H9 (cell line): ENCODE results near the gene TRAF2. TPM values are rescaled to one million over a fixed set of nuclear protein-coding genes. Genes with fewer than 3 reads are reported as not detected.

ENCODE experiments used
- DNase-seq: peaks from one replicate; pipeline ENCODE4 v3.0.0-alpha.2; 2017
- H2AFZ ChIP-seq: one replicate; pipeline ENCODE4 v1.6.1; 2013; ENCODE audit warnings: mild to moderate bottlenecking, low read length, control low read depth, moderate library complexity
- H2AK5ac ChIP-seq: 2 replicates; pipeline ENCODE4 v1.6.1; 2013; ENCODE audit warnings: low read length, control low read depth, mixed read lengths; ENCODE audit not compliant: insufficient read length
- H2BK120ac ChIP-seq: one replicate; pipeline ENCODE4 v1.6.1; 2013; ENCODE audit warnings: low read depth, mild to moderate bottlenecking, low read length, control low read depth, inconsistent platforms; ENCODE audit not compliant: poor library complexity, severe bottlenecking
- H2BK12ac ChIP-seq: 2 replicates; pipeline ENCODE4 v1.6.1; 2013; ENCODE audit warnings: low read length, control low read depth, mixed read lengths, low read depth; ENCODE audit not compliant: insufficient read length
- H2BK15ac ChIP-seq: 2 replicates; pipeline ENCODE4 v1.6.1; 2013; ENCODE audit warnings: low read depth, low read length, control low read depth
- H2BK20ac ChIP-seq: one replicate; pipeline ENCODE4 v1.6.1; 2013; ENCODE audit warnings: low read depth, mild to moderate bottlenecking, low read length, control low read depth, inconsistent platforms; ENCODE audit not compliant: poor library complexity, severe bottlenecking
- H2BK5ac ChIP-seq: 2 replicates; pipeline ENCODE4 v1.6.1; 2013; ENCODE audit warnings: low read length, control low read depth, mixed read lengths; ENCODE audit not compliant: insufficient read length
- H3K14ac ChIP-seq: 2 replicates; pipeline ENCODE4 v1.6.1; 2013; ENCODE audit warnings: low read length, control low read depth; ENCODE audit not compliant: insufficient read depth
- H3K18ac ChIP-seq: 2 replicates; pipeline ENCODE4 v1.6.1; 2013; ENCODE audit warnings: low read depth, mild to moderate bottlenecking, mixed read lengths, low read length, control low read depth; ENCODE audit not compliant: insufficient read length
- H3K23ac ChIP-seq: 2 replicates; pipeline ENCODE4 v1.6.1; 2013; ENCODE audit warnings: low read length, control low read depth, mixed read lengths, low read depth; ENCODE audit not compliant: insufficient read length
- H3K23me2 ChIP-seq: 2 replicates; pipeline ENCODE4 v1.6.1; 2013; ENCODE audit warnings: low read depth, mild to moderate bottlenecking, mixed read lengths, low read length, control low read depth; ENCODE audit not compliant: insufficient read length, poor library complexity, severe bottlenecking
- H3K27ac ChIP-seq: 2 replicates; pipeline ENCODE4 v1.5.1; 2013; ENCODE audit warnings: low read length, control low read depth, mixed read lengths, low read depth; ENCODE audit not compliant: insufficient read length
- H3K27me3 ChIP-seq: 2 replicates; pipeline ENCODE4 v1.6.1; 2013; ENCODE audit warnings: low read length, control low read depth, inconsistent platforms; ENCODE audit not compliant: insufficient read depth
- H3K4ac ChIP-seq: 2 replicates; pipeline ENCODE4 v1.6.1; 2013; ENCODE audit warnings: low read depth, mild to moderate bottlenecking, control low read depth, inconsistent platforms, low read length, moderate library complexity
- H3K4me1 ChIP-seq: 2 replicates; pipeline ENCODE4 v1.6.1; 2013; ENCODE audit warnings: low read length, control low read depth, inconsistent platforms; ENCODE audit not compliant: insufficient read depth
- H3K4me2 ChIP-seq: 2 replicates; pipeline ENCODE4 v1.6.1; 2013; ENCODE audit warnings: low read length, control low read depth, mixed read lengths; ENCODE audit not compliant: insufficient read length, insufficient read depth
- H3K56ac ChIP-seq: 2 replicates; pipeline ENCODE4 v1.6.1; 2013; ENCODE audit warnings: low read depth, mild to moderate bottlenecking, mixed read lengths, low read length, control low read depth; ENCODE audit not compliant: insufficient read length
- H3K79me1 ChIP-seq: 2 replicates; pipeline ENCODE4 v1.6.1; 2013; ENCODE audit warnings: low read depth, mild to moderate bottlenecking, moderate library complexity, low read length, control low read depth, inconsistent platforms; ENCODE audit not compliant: insufficient read depth, poor library complexity, severe bottlenecking
- H3K79me2 ChIP-seq: 2 replicates; pipeline ENCODE4 v1.6.1; 2013; ENCODE audit warnings: low read length, control low read depth, inconsistent platforms; ENCODE audit not compliant: insufficient read depth
- H3K9ac ChIP-seq: 2 replicates; pipeline ENCODE4 v1.6.1; 2013; ENCODE audit warnings: low read length, control low read depth, mixed read lengths; ENCODE audit not compliant: insufficient read length; ENCODE audit errors: extremely low read depth
- H3K9me3 ChIP-seq: one replicate; pipeline ENCODE4 v1.6.1; 2013; ENCODE audit warnings: low read depth, low read length, inconsistent platforms; ENCODE audit not compliant: control insufficient read depth
- H3T11ph ChIP-seq: one replicate; pipeline ENCODE4 v1.6.1; 2013; ENCODE audit warnings: mild to moderate bottlenecking, low read length, control low read depth, inconsistent platforms
- H4K20me1 ChIP-seq: one replicate; pipeline ENCODE4 v1.6.1; 2013; ENCODE audit not compliant: control insufficient read depth, insufficient read length, insufficient read depth
- H4K5ac ChIP-seq: 2 replicates; pipeline ENCODE4 v1.6.1; 2013; ENCODE audit warnings: low read depth, mild to moderate bottlenecking, mixed read lengths, low read length, control low read depth; ENCODE audit not compliant: insufficient read length
- H4K8ac ChIP-seq: replicated peaks from 2 replicates; pipeline ENCODE4 v1.6.1; 2013; ENCODE audit warnings: low read length, control low read depth, mixed read lengths, low read depth; ENCODE audit not compliant: insufficient read length
- H4K91ac ChIP-seq: 2 replicates; pipeline ENCODE4 v1.6.1; 2013; ENCODE audit warnings: low read depth, mild to moderate bottlenecking, moderate library complexity, mixed read lengths, low read length, control low read depth; ENCODE audit not compliant: insufficient read length
- H3K27ac Mint-ChIP-seq, 3 experiments: 2 replicates in 2 of 3; 3 replicates in 1 of 3; pipeline ENCODE4 v1.8.0; 2020 to 2021; ENCODE audit warnings: mixed read lengths in 3 of 3, mild to moderate bottlenecking in 1 of 3, moderate library complexity in 1 of 3
- H3K27me3 Mint-ChIP-seq: 2 replicates; pipeline ENCODE4 v1.8.0; 2021; ENCODE audit warnings: low read depth, mild to moderate bottlenecking, moderate library complexity, mixed read lengths
- H3K36me3 Mint-ChIP-seq, 3 experiments: 2 replicates in 2 of 3; 3 replicates in 1 of 3; pipeline ENCODE4 v1.8.0; 2020 to 2021; ENCODE audit warnings: low read depth in 3 of 3, mixed read lengths in 3 of 3; ENCODE audit not compliant: insufficient read depth in 1 of 3
- H3K4me1 Mint-ChIP-seq, 2 experiments: 2 replicates each; pipeline ENCODE4 v1.8.0; 2020; ENCODE audit warnings: mixed read lengths in 2 of 2
- H3K4me3 Mint-ChIP-seq, 2 experiments: 2 replicates in 1 of 2; 3 replicates in 1 of 2; pipeline ENCODE4 v1.8.0; 2020 to 2021; ENCODE audit warnings: mild to moderate bottlenecking in 2 of 2, mixed read lengths in 2 of 2, moderate library complexity in 1 of 2
- H3K9me3 Mint-ChIP-seq, 2 experiments: 2 replicates in 1 of 2; 3 replicates in 1 of 2; pipeline ENCODE4 v1.8.0; 2020; ENCODE audit warnings: mild to moderate bottlenecking in 2 of 2, mixed read lengths in 2 of 2, moderate library complexity in 1 of 2
- WGBS: extraction: QIAGEN DNeasy Blood & Tissue Kit; methylation state at CpG from one replicate; pipeline ENCODE4 v1.1.7; 2013; ENCODE audit warnings: missing lambda C conversion rate, low lambda C conversion rate, mixed read lengths; ENCODE audit not compliant: insufficient read length; ENCODE audit errors: extremely low coverage; 5-methylcytosine and 5-hydroxymethylcytosine counted together
- total RNA-seq: library from RNA; stranded (reverse); gene quantifications from 2 replicates; pipeline ENCODE4 v1.2.1, GENCODE V29; 2021
- TF ChIP-seq, protein P1 (sequence below): fragments of 200-600 bp; sonication (generic); conservative IDR thresholded peaks from 3 replicates; pipeline ENCODE4 v1.8.0; 2021; ENCODE audit warnings: antibody characterized with exemption, mild to moderate bottlenecking

The TRAF2 gene
- total RNA-seq, 1 experiment from 2014 or later, result 48.8 TPM

DNA sequence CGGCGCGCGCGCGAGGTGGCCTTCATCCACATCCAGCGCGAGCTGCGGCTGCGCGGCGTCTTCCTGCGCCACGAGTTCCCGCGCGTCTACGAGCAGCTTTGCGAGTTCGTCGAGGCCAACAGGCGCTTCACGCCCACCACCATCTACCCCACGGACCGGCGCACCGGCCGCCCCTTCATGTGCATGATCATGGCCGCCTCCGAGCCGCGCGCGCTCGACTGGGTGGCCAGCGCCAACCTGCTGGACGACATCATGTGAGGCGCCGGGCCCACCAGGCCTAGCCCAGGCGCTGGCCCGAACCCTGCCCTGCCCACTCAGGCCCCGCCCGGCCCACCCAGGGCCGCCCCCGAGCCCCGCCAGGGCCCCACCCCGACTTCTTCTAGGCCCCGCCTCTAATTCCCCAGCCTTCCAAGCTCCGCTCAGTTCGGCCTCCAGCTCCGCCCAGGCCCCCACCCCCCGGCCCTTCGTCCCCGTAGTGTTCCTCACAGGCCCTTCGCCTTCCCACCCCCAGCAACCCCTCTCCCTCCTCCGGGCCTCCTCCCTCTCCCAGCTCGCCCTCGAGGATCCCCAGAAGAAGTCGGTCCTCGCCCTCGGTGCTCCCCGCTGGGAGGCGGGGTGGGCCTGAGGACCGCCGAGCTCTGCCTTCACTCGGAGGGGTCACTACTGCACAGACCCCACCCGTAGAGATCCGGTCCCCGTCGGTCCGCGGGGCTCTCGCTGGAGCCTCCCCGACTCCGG, 39.1 kb upstream of the TRAF2 start:
- H3K9ac ChIP-seq, result no peak overlapping the region
- peaks cover 0 to 11% (median 10%) of the 10 kb centered on the region in 3 experiments; a peak in 4 of 7 replicates for H3K36me3 Mint-ChIP-seq
- peak overlapping the region in 2 of 3 experiments; percentile 51 to 77; a peak in 3 of 7 replicates for H3K27ac Mint-ChIP-seq
- no peak overlapping the region for H2BK5ac ChIP-seq
- H4K91ac ChIP-seq, result no peak overlapping the region
- H4K5ac ChIP-seq, result no peak overlapping the region
- H3K9me3 Mint-ChIP-seq, result no peaks in the 10 kb centered on the region
- no peak overlapping the region for H3K18ac ChIP-seq
- H3K4me1 ChIP-seq, result no peaks in the 10 kb centered on the region
- H3K56ac ChIP-seq, result no peak overlapping the region
- TF ChIP-seq, protein P1, sequence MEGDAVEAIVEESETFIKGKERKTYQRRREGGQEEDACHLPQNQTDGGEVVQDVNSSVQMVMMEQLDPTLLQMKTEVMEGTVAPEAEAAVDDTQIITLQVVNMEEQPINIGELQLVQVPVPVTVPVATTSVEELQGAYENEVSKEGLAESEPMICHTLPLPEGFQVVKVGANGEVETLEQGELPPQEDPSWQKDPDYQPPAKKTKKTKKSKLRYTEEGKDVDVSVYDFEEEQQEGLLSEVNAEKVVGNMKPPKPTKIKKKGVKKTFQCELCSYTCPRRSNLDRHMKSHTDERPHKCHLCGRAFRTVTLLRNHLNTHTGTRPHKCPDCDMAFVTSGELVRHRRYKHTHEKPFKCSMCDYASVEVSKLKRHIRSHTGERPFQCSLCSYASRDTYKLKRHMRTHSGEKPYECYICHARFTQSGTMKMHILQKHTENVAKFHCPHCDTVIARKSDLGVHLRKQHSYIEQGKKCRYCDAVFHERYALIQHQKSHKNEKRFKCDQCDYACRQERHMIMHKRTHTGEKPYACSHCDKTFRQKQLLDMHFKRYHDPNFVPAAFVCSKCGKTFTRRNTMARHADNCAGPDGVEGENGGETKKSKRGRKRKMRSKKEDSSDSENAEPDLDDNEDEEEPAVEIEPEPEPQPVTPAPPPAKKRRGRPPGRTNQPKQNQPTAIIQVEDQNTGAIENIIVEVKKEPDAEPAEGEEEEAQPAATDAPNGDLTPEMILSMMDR, result no peak
- peak; percentile 93 for DNase-seq
- no peak overlapping the region for H2BK120ac ChIP-seq
- no peak overlapping the region for H3K27ac ChIP-seq
- no peak overlapping the region for H2AFZ ChIP-seq
- no peaks in the 10 kb centered on the region for H3K79me1 ChIP-seq
- no peak overlapping the region for H3K4ac ChIP-seq
- H3K4me1 Mint-ChIP-seq, result peaks cover 2 to 11% of the 10 kb centered on the region in 2 experiments; a peak in 3 of 4 replicates
- no peak overlapping the region for H2BK12ac ChIP-seq
- H2BK15ac ChIP-seq, result no peak overlapping the region
- H3K4me3 Mint-ChIP-seq, result peak overlapping the region; percentile 91 to 93
- peak overlapping the region; percentile 78 for H3K4me2 ChIP-seq
- no peaks in the 10 kb centered on the region for H3K79me2 ChIP-seq
- no peak overlapping the region for H2AK5ac ChIP-seq
- H3K23ac ChIP-seq, result no peak overlapping the region
- H3K27me3 Mint-ChIP-seq, result peaks cover 4% of the 10 kb centered on the region
- WGBS, result no CpG with 5 or more reads among the region's 75 CpGs
- H3K23me2 ChIP-seq, result peaks cover 8% of the 10 kb centered on the region
- H3K27me3 ChIP-seq, result no peaks in the 10 kb centered on the region
- no peaks in the 10 kb centered on the region for H3K9me3 ChIP-seq
- H4K8ac ChIP-seq, result no peak overlapping the region
- H3K14ac ChIP-seq, result no peak overlapping the region
- no peak overlapping the region for H3T11ph ChIP-seq
- H2BK20ac ChIP-seq, result no peak overlapping the region
- H4K20me1 ChIP-seq, result no peaks in the 10 kb centered on the region
